Vagina (tissue), 2 donors: ENCODE measurements around the gene SZRD1. TPM values are rescaled to one million over a fixed set of nuclear protein-coding genes. Genes with fewer than 3 reads are reported as not detected.
"Not testable (repeated sequence)": the region's sequence is repeated elsewhere in the genome, so short reads cannot be mapped to it uniquely, and the experiment has no call there.

Experiments used
- DNase-seq, 2 donors: peaks; one replicate each; pipeline ENCODE4 v3.0.0-alpha.2; 2017; ENCODE audit errors: extremely low spot score in 2 of 2
- H3K27ac ChIP-seq: fragments of 200-600 bp; sonication (generic); one replicate; pipeline ENCODE4 v1.5.1; 2019
- H3K27me3 ChIP-seq: fragments of 200-600 bp; sonication (generic); one replicate; pipeline ENCODE4 v1.5.1; 2019
- H3K36me3 ChIP-seq, 2 donors: fragments of 200-600 bp; sonication (generic); one replicate each; pipeline ENCODE4 v1.5.1; 2017 to 2019
- H3K4me1 ChIP-seq: fragments of 200-600 bp; sonication (generic); one replicate; pipeline ENCODE4 v1.5.1; 2019
- H3K4me3 ChIP-seq, 2 donors: fragments of 200-600 bp; sonication (generic); 1 replicate in 1 of 2; 2 replicates in 1 of 2; pipeline ENCODE4 v1.5.1; 2016 to 2019
- H3K9me3 ChIP-seq: fragments of 200-600 bp; sonication (generic); one replicate; pipeline ENCODE4 v1.5.1; 2019
- POLR2A ChIP-seq, 2 donors: fragments of 450-650 bp; IDR thresholded peaks; one replicate each; pipeline ENCODE4 v1.6.1; 2017; ENCODE audit warnings: antibody characterized with exemption in 2 of 2, mild to moderate bottlenecking in 2 of 2, moderate library complexity in 2 of 2
- POLR2AphosphoS5 ChIP-seq, 2 donors: sonication (generic); formaldehyde crosslinking; IDR thresholded peaks; one replicate each; pipeline ENCODE4 v1.9.0; 2017; ENCODE audit warnings: antibody characterized with exemption in 2 of 2, mild to moderate bottlenecking in 2 of 2, low read depth in 1 of 2; ENCODE audit not compliant: insufficient read depth in 1 of 2
- intact Hi-C: fragments of 100-400 bp; cut with DNase I; formaldehyde crosslinking; loops from one replicate; pipeline ENCODE4 v1.15.1; 2023
- total RNA-seq: library from RNA; depleted of rRNA; stranded (reverse); fragments of >200 nt; gene quantifications from one replicate; pipeline ENCODE4 v1.2.3, GENCODE V29; 2016
- TF ChIP-seq, protein P1 (sequence below), 3 experiments: fragments of 450-650 bp in 2 of 3; fragments of 200-600 bp in 1 of 3; sonication (generic) in 1 of 3; IDR thresholded peaks; one replicate each; pipeline ENCODE4 v1.5.1; 2017 to 2019; ENCODE audit warnings: antibody characterized with exemption in 3 of 3, mild to moderate bottlenecking in 2 of 3, moderate library complexity in 2 of 3

The SZRD1 gene
- total RNA-seq, 1 donor from 2014 or later = 52.3 TPM

DNA sequence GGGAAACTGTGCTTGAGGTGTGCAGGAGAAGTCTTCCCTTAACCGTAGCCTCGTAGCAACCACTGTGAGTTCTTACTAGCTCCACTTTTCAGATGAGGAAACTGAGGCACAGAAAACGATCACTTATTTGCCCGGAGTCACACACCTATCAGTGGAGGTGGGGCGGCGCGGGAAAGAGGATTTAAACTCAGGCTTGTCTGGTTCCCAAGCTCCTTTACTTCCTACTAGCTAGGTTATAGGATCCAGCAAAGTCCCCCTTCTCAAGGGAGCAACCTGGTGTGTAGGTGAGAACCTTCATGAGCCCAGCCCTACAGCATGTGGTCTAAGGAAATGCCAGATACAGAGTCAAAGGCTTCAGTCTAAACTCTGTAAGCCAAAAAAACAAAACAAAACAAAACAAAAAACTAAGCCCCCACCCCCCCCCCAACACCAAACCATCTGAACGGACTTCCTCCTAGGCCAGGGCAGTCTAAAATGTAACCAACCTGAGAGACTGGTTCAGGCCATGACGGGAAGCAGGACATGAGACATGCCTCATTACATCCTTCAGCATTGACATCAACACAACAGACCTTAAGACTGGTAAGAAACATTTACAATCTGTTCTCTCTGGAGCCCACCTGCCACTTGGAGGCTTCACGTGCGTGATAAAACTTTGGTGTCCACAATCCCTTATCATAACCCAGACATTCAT is 14.1 kb upstream of the SZRD1 start:
- Histone ChIP-seq H3K36me3 (no peaks in the 10 kb centered on the region), H3K27me3 (no peaks in the 10 kb centered on the region), H3K4me1 (peaks cover 29% of the 10 kb centered on the region), H3K4me3 (peak overlapping the region; percentile 85 to 88), H3K27ac (peak overlapping the region; percentile 94), H3K9me3 (no peaks in the 10 kb centered on the region)
- no peak for TF ChIP-seq POLR2A (IDR thresholded peaks at IDR 0.05)
- TF ChIP-seq, protein P1, sequence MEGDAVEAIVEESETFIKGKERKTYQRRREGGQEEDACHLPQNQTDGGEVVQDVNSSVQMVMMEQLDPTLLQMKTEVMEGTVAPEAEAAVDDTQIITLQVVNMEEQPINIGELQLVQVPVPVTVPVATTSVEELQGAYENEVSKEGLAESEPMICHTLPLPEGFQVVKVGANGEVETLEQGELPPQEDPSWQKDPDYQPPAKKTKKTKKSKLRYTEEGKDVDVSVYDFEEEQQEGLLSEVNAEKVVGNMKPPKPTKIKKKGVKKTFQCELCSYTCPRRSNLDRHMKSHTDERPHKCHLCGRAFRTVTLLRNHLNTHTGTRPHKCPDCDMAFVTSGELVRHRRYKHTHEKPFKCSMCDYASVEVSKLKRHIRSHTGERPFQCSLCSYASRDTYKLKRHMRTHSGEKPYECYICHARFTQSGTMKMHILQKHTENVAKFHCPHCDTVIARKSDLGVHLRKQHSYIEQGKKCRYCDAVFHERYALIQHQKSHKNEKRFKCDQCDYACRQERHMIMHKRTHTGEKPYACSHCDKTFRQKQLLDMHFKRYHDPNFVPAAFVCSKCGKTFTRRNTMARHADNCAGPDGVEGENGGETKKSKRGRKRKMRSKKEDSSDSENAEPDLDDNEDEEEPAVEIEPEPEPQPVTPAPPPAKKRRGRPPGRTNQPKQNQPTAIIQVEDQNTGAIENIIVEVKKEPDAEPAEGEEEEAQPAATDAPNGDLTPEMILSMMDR (IDR thresholded peaks at IDR 0.05) = no peak
- TF ChIP-seq POLR2AphosphoS5 (IDR thresholded peaks at IDR 0.05; ENCODE audit: insufficient read depth in 1 of 2, low read depth in 1 of 2) = no peak
- intact Hi-C loops = loop anchor here (1.0 kb wide), 1 partner anchor 99 kb away; no protein-coding TSS in a partner anchor
- DNase-seq = no peak

DNA sequence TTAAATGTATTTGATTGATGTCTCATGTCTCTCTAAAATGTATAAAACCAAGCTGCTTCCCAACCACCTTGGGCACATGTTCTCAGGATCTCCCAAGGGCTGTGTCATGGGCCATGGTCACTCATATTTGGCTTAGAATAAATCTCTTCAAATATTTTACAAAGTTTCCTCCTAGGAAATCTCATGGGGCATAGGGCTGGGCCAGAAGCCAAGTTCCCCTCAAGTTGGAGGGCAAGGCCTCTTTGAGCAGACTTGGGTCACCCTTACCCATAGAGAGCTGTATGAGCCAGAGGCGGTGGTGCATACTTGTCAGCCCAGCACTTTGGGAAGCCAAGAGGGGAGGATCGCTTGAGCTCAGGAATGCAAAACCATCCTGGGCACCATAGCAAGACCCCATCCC is 12.4 kb upstream of the SZRD1 start:
- intact Hi-C loops = no loop called here
- peaks cover 15% of the 10 kb centered on the region for H3K4me1 ChIP-seq
- no peaks in the 10 kb centered on the region for H3K27me3 ChIP-seq
- H3K4me3 ChIP-seq = no peak overlapping the region
- H3K27ac ChIP-seq = no peak overlapping the region
- no peaks in the 10 kb centered on the region for H3K36me3 ChIP-seq
- H3K9me3 ChIP-seq = no peaks in the 10 kb centered on the region
- no peak for DNase-seq
- TF ChIP-seq POLR2A (IDR thresholded peaks at IDR 0.05) (no peak), POLR2AphosphoS5 (IDR thresholded peaks at IDR 0.05; ENCODE audit: insufficient read depth in 1 of 2, low read depth in 1 of 2) (no peak)
- TF ChIP-seq, protein P1 (IDR thresholded peaks at IDR 0.05) = no peak

DNA sequence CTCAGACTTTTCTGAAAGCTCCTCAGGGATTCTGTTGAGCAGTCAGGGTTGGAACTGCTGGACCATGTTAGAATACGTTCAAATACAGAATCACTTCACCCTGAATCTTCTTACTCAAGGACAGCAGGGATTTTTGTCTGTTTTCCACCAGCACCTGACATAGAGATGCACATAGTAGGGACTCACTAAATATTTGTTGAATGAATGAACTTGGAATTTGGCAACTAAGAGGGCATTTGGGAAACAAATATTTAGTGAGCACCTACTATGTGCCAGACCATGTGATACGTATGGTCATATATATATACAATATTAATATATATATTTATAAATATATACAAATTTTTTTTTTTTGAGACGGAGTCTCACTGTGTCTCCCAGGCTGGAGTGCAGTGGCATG is 10.2 kb upstream of the SZRD1 start:
- H3K4me1 ChIP-seq = peaks cover 8% of the 10 kb centered on the region
- no peaks in the 10 kb centered on the region for H3K36me3 ChIP-seq
- H3K9me3 ChIP-seq = no peaks in the 10 kb centered on the region
- intact Hi-C loops = no loop called here
- H3K4me3 ChIP-seq = no peak overlapping the region
- H3K27me3 ChIP-seq = no peaks in the 10 kb centered on the region
- no peak overlapping the region for H3K27ac ChIP-seq
- no peak for DNase-seq
- TF ChIP-seq POLR2A (IDR thresholded peaks at IDR 0.05) (no peak), POLR2AphosphoS5 (IDR thresholded peaks at IDR 0.05; ENCODE audit: insufficient read depth in 1 of 2, low read depth in 1 of 2) (no peak)
- TF ChIP-seq, protein P1 (IDR thresholded peaks at IDR 0.05) = no peak

DNA sequence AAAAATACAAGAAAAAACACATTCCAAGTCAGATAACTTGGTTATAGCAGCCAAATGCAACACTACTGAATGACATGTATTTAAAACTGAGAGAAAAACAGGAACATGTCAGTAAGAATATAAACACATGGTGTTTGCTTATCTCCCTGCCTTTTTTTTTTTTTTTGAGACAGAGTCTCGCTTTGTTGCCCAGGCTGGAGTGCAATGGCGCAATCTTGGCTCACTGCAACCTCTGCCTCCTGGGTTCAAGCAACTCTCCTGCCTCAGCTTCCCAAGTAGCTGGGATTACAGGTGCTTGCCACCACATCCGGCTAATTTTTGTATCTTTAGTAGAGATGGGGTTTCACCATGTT is 1.9 kb upstream of the SZRD1 start:
- H3K4me1 ChIP-seq = peaks cover 21% of the 10 kb centered on the region
- not testable (repeated sequence) for DNase-seq
- intact Hi-C loops = loop anchor here (10.0 kb wide), 1 partner anchor 290 kb away; the partner anchor contains the start of gene FAM131C

DNA sequence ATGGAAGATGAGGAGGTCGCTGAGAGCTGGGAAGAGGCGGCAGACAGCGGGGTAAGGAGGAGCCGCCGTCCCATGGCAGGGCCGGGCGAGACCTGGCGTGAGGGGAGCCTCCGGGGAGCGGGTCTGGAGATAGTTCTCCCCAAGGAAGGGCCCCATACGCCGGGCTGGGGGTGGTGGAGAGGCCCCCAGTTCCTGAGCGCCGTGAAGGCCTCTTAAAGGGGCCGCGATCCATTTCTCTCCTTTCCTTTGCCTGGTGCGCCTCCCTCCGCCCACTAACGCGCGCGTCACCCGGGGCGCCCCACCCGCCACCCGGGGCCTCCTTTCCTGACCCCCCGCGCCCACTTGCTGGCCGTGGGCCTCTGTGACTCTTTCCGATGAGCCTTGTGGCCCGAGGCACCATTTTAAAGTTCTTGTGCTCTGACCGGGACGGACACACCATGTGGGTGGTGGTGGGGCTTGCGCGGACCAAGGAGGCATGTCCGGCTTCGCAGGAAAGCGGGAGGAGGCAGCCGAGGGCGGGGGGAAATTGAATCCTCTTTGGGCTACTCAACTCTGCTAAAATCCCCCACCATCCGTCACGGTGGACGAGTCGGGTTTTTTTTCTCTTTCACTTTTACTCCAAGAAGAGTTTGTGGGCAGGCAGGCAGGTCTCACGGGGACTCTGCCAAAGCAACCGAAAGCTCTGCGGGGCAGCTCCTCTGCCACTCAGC is 371 bp downstream of the SZRD1 start:
- Histone ChIP-seq H3K27ac (peak overlapping the region; percentile 96), H3K4me3 (peak overlapping the region; percentile 83 to 92), H3K36me3 (no peaks in the 10 kb centered on the region), H3K4me1 (peaks cover 44% of the 10 kb centered on the region), H3K27me3 (no peaks in the 10 kb centered on the region), H3K9me3 (no peaks in the 10 kb centered on the region)
- DNase-seq = peak in 1 of 2 donors; percentile 92
- TF ChIP-seq POLR2AphosphoS5 (IDR thresholded peaks at IDR 0.05; ENCODE audit: insufficient read depth in 1 of 2, low read depth in 1 of 2) (peak; percentile 12 to 99), POLR2A (IDR thresholded peaks at IDR 0.05) (peak in 1 of 2 donors; percentile 91)
- TF ChIP-seq, protein P1 (IDR thresholded peaks at IDR 0.05) = peak in 1 of 3 experiments; percentile 6
- intact Hi-C loops = loop anchor here (10.0 kb wide), 1 partner anchor 293 kb away; the partner anchor contains the start of gene FAM131C

More for the DNA sequence above, 1.9 kb upstream of the SZRD1 start:
- H3K27me3 ChIP-seq, H3K27ac ChIP-seq, H3K4me3 ChIP-seq, H3K9me3 ChIP-seq, H3K36me3 ChIP-seq: not testable (repeated sequence)
- TF ChIP-seq POLR2AphosphoS5 (IDR thresholded peaks at IDR 0.05; ENCODE audit: insufficient read depth in 1 of 2, low read depth in 1 of 2) = peak in 1 of 2 donors; percentile 64
